AG10803 (cell line): ENCODE measurements around the gene MGMT.

Experiments used
- DNase-seq: peaks from one replicate; pipeline ENCODE4 v3.0.0; 2010; ENCODE audit warnings: low read depth
- H3K4me3 ChIP-seq: 2 replicates; pipeline ENCODE4 v1.5.1; 2011; ENCODE audit warnings: mild to moderate bottlenecking, low read length, control low read depth
- CTCF ChIP-seq: conservative IDR thresholded peaks from 2 replicates; pipeline ENCODE4 v1.5.1; 2011; ENCODE audit warnings: mild to moderate bottlenecking, low read length, control low read depth, inconsistent platforms

MGMT gene

GRCh38 chr10:129768437-129769355 is 301.7 kb downstream of the MGMT start:
- H3K4me3 ChIP-seq = no peak overlapping the region
- TF ChIP-seq CTCF = no peak
- no peak for DNase-seq

GRCh38 chr10:129769381-129770116 is 302.5 kb downstream of the MGMT start:
- no peak for DNase-seq
- no peak overlapping the region for H3K4me3 ChIP-seq
- TF ChIP-seq CTCF = no peak

DNA sequence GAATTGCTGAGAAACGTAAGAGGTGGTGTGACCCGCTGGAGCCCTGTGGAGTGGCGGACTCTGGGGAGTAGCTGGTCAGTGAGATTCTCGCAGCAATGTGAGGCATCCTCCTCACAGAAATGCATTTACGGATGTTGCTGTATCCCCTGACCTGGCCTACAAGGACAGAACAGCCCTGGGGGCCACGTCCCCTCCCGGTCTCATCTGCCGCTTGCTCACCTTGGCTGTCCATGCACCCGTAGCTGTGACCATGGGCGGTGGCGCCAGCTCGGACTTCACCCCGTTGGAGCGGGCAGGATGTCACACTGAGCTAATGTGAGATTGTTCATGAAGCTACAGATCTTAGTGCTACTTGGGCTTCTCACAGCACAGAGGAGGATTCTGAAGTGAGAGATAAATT is 303.2 kb downstream of the MGMT start:
- TF ChIP-seq CTCF = no peak
- DNase-seq = no peak
- no peak overlapping the region for H3K4me3 ChIP-seq

DNA sequence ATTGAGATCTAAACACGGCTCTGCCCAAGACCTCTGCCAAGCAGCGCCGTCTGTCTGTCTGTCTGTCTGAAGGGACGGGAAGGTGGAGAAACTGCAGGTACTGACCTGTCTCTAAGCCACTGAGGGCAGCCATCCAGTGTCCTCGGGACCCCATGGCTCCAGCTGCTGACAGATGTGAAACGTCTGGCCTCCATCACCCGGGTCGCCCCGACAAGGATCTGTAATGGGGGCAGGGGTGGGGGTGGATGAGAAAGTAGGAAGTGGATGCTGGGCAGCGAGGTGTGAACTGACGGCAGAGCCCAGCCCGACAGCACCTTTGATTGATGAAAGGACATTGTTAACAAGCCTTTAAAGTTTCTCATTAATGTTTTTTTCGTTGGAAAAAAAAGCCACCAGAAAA is 304.0 kb downstream of the MGMT start:
- no peak for TF ChIP-seq CTCF
- no peak overlapping the region for H3K4me3 ChIP-seq
- no peak for DNase-seq

DNA sequence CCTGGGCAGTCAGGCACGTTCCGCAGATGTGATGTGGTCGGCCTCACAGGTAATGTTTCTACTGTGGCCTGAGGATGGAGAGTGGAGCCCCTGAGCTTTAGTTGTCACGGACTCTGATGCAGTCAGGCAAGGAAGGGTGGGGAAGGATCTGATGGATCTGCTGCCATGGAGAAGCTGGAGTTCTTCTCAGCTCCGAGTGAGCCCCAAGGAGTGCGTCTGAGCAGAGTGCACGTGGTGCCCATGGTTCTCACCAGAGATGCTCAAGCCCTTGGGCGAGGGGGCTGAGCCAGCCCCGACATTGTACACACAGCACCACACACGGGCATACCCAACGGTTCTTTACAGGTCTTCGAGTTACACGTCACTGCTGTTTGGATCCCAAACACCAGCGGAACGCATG is 304.5 kb downstream of the MGMT start:
- DNase-seq = no peak
- H3K4me3 ChIP-seq = no peak overlapping the region
- TF ChIP-seq CTCF = no peak

- TF ChIP-seq CTCF = no peak
- H3K4me3 ChIP-seq = no peak overlapping the region
These were observed 305.0 kb downstream of the MGMT start for GRCh38 chr10:129771991-129772431.

More at GRCh38 chr10:129771991-129772431, 305.0 kb downstream of the MGMT start:
- no peak for DNase-seq
